Measurements from ENCODE around the gene LRRC34.

The LRRC34 gene, protein sequence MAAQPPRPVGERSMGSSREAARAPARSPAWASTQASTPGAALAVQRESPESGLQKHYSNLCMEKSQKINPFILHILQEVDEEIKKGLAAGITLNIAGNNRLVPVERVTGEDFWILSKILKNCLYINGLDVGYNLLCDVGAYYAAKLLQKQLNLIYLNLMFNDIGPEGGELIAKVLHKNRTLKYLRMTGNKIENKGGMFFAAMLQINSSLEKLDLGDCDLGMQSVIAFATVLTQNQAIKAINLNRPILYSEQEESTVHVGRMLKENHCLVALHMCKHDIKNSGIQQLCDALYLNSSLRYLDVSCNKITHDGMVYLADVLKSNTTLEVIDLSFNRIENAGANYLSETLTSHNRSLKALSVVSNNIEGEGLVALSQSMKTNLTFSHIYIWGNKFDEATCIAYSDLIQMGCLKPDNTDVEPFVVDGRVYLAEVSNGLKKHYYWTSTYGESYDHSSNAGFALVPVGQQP

DNA sequence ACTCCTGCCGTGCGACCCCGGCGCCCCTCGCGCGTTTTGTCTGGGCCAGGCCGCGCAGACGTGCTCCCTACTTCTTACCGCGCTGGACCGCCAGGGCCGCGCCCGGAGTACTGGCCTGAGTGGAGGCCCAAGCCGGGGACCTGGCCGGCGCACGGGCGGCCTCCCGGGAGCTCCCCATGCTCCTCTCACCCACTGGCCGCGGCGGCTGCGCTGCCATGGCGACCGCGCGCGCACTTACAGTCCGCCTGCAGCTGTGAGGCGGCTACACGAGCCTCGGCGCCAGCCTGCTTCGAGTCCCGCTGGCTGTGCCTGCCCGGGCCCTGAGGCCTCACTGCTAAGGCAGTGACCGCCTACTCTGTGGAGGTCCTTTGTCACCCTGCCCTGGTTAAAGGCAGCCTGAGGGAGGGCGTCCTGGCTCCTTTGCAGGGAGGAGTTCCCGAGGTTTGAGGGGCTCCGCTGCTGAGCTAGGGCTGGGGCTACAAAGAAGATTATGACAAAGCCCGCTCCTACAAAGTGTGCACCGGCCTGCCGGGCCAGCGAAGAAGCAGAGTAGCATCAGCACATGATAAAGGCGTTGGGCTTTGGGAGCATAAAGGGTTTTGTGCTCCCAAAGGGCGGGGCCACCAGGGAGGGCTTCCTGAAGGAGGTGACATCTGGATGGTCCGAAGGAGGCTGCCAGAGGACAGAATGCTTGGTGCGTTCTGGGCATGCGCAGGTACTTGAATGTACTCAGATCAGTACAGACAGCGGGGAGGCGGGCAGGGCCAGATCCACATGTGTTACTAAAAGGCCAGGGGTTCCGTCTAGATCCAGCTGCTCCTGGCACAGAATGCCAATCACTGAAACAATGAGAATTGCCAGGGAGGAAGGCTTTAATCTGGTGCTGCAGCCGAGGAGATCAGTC, at the start of gene LRRC34, which contains the start of gene LRRIQ4:
LRRC34 (minus strand) TSS at position 573 of the 904 bp plus-strand sequence; CDS start at position 217, 356 bp downstream.
LRRIQ4 (plus strand) TSS at position 539 of the 904 bp plus-strand sequence. CDS start 9,052 bp downstream, outside the sequence.
- peak within 1 kb of the TSS; percentile 41 to 68 (median 49) for H3K4me3 ChIP-seq
- H3K27ac ChIP-seq, result peak within 1 kb of the TSS in 18 of 21 experiments; percentile 14 to 85 (median 64)

DNA sequence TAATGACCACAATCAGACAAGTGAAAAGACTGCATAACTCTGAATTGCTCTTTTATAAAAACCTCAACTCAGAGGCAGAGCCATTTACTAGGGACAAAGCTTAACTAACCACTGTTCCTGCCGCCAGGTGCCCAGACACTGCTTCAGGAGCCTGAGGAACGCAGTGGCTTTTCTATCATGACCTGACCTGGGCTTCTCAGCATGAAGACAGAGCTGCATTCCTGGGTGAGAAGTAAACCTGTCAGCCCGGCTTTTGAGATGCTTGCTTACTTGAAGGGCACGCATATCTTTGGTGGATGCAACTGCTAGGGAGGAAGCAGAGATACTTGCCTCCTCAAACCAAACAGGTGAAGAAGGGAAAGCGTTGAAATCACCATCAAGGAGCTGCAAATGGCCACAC, 49.2 kb upstream of the LRRC34 start:
- H3K27ac ChIP-seq, result no peak overlapping the region
- no peak overlapping the region for H3K4me3 ChIP-seq

DNA sequence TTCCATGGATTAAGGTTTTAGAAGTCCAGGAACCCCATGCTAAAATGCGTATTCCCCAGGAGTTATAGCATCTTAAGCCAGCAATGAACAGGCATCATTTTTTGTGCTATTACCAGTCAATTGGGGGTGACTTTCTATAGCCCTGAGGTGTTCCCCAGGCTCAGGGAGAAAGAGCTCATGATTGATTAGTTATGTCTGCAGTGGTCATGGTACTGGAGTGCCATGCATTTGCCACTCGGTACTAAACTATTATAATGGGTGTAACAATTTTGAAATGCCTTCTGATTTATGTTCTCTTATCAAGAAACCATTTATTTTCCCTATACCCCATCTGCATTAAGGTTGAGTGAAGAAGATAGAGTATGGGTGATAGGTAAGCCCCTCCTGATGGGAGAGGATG, 45.1 kb upstream of the LRRC34 start:
- no peak overlapping the region for H3K4me3 ChIP-seq
- H3K27ac ChIP-seq, result no peak overlapping the region

DNA sequence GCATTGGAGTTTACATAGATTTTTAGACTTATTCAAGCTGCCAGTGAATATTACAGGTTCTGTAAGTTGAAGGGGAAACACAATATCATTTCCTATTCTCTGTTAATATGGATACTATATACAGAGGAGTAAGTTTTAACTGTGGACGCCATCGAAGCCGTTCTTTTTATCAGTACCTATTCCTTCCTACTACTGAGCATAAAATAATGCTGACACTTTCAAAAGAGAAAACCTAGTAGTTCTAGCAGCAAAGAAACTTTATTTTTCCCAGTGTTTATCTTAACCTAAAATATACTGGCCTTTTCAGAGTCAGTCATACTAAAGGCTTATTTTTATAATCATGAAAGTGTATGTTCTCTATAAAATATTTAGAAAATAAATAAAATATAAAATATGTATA, 42.8 kb upstream of the LRRC34 start:
- Histone ChIP-seq H3K4me3 (no peak overlapping the region), H3K27ac (no peak overlapping the region)

DNA sequence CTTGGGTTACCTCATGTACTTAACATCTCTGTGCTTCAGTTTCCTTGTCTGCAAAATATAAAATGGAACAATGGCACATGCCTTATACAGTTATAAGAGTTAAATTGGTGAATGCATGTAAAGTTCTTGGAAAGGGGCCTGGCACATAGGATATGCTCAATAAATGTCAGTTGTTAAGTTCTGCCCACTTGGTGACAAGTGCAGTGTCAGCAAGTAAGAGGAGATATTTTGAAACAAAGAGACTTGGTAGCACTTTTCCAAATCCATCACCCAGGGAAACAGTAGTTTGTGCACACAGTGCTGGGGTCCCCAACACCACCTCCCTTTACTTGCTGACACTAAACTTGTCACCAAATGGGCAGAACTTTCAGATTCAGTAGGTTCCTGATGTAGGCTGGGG, 37.9 kb upstream of the LRRC34 start:
- no peak overlapping the region for H3K4me3 ChIP-seq
- no peak overlapping the region for H3K27ac ChIP-seq

DNA sequence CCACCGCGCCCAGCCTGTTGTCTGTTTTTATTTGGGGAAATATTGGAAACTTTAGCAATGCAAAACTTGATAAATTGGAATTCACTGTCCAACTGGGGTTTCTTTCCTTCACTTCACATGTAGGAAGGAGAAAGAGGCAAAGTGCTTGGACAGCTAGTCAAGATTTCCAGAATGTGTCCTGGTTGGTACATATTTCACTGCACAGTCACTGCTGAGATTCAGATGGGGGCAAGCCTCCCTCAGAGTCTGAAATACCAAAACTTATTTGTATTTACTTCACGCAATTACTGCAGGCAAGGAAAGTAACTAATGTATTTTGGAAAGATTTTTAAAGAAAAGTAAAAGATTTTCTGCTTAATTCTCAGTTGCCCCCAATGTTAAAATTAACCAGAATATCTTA, 36.0 kb upstream of the LRRC34 start:
- no peak overlapping the region for H3K27ac ChIP-seq
- no peak overlapping the region for H3K4me3 ChIP-seq

DNA sequence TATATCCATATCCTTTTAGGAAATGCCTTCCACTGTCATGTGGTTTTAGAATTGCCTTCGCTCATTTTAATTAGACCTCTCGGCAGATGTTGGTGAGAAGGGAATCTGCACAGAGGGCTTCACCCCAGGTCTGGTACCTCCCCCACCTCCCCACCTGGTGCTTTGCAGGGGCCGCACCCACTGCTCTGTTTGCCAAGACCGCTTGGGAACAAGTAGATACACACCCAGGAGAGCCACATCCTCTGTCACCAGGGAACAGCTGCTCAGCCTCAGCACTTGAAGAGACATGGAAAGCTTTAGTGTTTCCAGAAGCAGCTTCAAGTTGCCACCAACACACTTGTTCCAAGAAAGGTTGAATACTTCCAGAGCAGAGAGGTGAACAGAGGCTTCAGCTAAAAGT, 35.2 kb upstream of the LRRC34 start:
- Histone ChIP-seq H3K4me3 (no peak overlapping the region), H3K27ac (no peak overlapping the region)

DNA sequence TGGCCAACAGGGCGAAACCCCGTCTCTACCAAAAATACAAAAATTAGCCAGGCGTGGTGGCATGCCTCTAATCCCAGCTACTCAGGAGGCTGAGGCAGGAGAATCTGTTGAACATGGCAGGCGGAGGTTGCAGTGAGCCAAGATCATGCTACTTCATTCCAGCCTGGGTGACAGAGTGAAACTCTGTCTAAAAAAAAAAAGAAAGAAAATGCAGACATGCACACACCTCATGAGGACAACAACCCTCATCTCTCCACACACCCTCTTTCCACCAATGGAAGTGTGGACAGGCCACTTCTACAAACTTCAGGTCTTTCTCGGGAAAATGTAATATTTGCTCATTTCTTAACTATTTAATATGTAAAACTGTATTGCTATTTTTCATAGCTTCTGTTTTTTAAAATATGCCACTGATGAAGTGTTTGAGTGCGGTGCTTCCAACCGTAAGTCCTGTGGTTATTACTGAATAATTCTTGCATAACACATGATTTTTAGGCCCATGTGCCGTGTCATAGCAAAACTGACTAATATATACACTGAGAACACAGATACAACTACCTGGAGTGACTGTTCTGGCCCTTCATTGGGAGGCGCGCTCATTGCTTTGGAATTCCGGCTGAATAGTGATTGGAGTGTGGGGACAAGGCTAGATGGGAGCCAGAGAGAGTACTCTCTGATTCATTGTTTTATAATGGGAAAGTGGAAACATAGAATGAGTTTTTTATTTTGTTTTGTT, 33.9 kb upstream of the LRRC34 start:
- H3K27ac ChIP-seq, result no peak overlapping the region
- H3K4me3 ChIP-seq, result no peak overlapping the region

DNA sequence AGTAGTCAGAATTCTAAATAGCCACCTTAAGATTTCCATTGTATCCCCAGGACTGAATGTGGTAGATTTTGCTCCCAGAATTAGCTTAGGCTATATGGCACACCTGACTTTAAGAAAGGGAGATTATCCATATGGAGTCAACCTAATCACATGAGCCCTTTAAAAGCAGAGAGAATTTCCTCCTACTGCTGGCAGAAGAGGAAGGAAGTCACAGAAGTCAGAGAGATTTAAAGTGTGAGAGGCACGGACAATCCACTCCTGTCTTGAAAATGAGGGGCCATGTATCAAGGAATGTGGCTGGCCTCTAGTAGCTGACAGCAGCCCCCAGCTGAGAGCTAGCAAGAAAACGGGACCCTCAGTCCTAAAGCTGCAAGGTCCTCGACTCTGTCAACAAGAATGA, 30.3 kb upstream of the LRRC34 start:
- no peak overlapping the region for H3K27ac ChIP-seq

DNA sequence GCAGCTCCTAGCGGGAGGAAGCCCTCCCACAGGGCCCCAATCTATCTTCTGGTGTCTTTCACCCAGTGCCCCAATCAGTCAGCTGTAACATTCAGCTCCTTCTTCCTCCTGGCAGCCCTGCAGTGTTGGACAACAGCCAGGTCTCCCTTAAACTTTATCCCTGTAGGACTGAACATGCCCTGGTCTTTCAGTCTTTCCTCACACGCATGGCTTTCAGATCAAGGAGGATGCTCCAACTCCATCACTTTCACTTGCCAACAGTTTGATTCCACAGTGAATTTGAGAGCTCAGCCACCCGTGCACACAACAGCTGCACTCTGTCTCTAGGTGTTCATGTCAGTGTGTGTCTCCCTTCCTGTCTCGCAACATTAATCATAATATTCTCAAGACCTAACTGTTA, 28.5 kb upstream of the LRRC34 start:
- Histone ChIP-seq H3K27ac (no peak overlapping the region), H3K4me3 (no peak overlapping the region)

More for the DNA sequence above, 30.3 kb upstream of the LRRC34 start:
- no peak overlapping the region for H3K4me3 ChIP-seq

DNA sequence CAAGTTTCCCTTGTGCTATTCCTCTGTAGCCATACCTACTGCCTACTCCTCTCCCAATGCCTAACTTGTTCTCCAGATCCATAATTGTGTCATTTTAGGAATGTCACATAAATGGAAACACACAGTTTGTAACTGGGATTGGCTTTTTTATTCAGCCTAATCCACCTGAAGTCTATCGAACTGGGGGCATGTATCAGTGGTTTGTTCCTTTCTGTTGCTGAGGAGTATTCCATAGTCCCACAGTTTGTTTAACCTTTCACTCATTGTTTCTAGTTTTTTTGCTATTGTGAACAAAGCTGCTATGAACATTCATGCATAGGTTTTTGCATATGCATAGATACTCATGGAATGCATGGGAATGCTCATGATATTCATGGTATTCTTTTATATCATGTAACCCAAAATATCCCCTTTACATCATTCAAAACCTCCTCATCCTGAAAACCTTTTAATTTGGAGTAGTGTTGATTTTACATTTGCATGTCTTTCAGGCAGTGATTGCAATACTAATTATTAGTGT, 25.9 kb upstream of the LRRC34 start:
- Histone ChIP-seq H3K4me3 (no peak overlapping the region), H3K27ac (no peak overlapping the region)

DNA sequence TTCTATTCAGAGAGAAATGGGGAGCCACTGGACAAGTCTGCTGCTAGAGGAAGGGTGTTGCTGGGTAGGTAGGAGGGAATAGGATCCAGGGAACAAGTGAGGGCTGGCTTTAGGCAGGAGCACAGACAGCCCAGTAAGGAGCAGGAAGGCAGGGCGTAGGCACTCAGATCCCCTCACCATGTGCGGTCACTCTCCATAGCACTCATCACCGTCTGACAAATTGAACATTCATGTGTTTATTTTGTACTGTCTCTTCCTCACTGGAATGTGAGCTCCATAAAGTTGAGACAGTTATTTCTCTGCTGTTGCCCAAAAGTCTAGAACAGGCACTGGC, 24.2 kb upstream of the LRRC34 start:
- Histone ChIP-seq H3K27ac (no peak overlapping the region), H3K4me3 (no peak overlapping the region)

DNA sequence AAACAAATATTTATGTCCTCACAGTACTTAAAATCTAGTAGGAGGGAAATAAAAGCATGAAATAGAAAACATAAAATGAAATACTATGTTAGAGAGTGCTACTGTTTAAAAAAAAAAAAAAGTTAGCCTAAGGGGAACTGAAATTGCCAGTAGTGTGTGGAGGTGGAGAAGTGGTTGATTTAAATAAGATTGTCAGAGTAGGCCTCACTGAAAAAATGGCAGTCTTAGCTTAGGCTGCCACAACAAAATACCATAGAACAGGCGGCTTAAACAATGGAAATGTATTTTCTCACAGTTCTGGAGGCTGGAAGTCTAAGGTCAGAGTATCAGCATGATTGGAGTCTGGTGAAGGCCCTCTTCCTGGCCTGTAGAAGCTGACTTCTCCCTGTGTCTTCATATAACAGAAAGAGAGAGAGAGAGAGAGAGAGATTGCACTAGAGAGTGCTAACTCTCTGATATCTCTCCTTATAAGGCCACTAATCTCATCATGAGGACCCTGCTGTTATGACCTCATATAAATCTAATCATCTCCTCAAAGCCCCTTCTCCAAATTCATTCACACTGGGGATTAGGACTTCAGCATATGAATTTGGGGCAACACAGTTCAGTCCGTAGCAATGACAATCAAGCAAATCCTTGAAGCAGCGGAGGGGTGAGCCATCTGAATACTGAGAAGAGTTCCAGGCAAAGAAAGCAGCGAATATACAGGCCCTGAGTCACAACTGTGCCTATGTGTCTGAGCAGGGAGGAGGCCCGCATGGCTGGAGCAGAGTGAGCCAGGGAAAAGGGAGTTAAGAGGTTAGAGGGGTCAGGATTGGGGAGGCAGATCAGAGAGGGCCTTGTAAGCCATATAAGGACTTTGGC, 23.6 kb upstream of the LRRC34 start:
- Histone ChIP-seq H3K27ac (peak overlapping the region in 1 of 21 experiments; percentile 19), H3K4me3 (no peak overlapping the region)

DNA sequence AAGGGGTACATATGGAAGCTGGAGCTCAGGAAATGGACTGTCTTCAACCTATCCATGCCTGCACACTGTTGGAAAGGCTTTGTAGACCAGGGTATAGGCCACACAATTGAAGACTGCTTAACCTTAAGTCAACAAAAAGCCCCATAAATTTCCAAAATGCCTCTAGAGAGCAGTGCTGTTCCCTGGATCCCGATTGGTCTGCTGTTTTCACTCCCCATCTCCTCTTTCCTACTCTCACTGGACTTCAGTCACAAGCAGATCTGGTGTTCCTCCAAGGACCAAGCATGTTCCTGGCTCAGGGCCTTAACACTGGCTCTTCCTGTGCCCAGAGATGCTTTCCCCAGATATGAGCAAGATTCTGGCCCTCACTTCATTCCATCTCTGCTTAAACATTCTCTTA, 22.8 kb upstream of the LRRC34 start:
- Histone ChIP-seq H3K4me3 (no peak overlapping the region), H3K27ac (no peak overlapping the region)

DNA sequence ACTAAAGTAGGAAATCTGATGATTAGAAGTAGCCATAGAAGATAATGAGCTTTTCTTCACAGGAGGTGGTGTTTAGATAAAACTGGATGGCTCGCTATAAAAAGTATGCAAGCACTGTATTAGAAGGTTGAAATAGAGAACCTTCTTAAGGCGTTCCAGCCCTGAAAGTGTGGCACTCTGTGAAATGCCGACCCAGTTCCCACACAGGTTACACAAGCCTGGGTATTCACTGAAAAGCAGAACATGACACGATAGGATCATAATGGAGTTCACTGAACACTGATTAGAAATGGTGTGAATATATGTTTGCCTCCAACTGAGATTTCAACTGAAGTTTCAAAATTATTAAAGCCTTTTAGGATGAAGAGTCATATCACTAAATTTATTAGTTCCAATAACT, 15.0 kb upstream of the LRRC34 start:
- H3K27ac ChIP-seq, result no peak overlapping the region
- H3K4me3 ChIP-seq, result no peak overlapping the region

DNA sequence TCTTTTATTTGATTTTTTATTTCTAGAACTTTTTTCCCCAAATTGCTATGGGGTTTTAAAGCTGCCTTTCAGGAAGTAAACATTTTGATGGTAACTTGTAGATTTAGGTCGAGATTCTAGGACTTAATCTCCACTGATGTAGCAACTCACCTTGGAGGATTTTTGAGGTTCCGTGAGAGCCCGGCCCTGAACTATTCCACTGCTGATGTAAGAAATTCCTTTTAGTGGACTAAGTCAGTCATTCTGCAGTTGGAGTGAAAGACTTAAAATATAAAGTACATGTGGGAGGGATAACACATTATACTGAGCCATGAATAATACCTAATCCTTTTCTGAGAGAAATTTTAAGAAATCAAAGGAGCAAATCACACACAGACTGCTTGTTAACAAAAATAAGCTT, 12.6 kb upstream of the LRRC34 start:
- H3K4me3 ChIP-seq, result no peak overlapping the region
- H3K27ac ChIP-seq, result no peak overlapping the region

DNA sequence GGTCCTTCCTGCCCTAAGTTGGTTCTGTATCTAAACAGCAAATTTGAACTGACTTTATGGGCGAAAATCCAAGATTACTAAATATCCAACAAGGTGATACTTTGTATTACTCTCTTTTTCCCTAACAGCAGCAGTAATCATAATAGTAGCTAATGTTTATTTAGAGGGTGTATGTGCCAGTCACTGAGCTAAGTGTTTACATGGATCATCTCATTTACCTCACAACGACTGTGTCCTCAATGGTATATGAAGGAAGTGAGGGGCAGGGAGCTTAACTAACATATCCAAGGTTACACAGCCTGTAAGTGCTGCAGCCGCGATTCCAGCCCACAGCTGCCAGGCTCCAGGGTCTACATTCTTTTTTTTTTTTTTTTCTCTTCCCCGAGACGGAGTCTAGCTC, 10.3 kb upstream of the LRRC34 start:
- Histone ChIP-seq H3K27ac (no peak overlapping the region), H3K4me3 (no peak overlapping the region)

DNA sequence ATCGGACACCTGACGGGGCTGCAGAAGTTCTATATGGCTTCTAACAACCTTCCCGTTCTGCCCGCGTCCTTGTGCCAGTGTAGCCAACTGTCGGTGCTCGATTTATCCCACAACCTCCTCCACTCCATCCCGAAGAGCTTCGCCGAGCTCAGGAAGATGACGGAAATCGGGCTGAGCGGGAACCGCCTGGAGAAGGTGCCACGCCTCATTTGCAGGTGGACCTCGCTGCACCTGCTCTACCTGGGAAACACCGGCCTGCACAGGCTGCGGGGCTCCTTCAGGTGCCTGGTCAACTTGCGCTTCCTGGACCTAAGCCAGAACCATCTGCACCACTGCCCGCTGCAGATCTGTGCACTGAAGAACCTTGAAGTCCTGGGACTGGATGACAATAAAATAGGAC, 9.8 kb upstream of the LRRC34 start:
- no peak overlapping the region for H3K4me3 ChIP-seq

DNA sequence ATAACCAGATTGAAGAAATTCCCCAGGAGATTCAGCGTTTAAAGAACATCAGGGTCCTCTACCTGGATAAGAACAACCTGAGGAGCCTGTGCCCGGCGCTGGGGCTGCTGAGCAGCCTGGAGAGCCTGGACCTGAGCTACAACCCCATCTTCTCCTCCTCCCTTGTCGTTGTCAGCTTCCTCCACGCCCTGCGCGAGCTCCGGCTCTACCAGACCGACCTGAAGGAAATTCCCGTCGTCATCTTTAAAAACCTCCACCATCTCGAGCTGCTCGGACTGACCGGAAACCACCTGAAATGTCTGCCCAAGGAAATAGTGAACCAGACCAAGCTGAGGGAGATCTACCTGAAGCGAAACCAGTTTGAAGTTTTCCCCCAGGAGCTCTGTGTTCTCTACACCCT, 9.4 kb upstream of the LRRC34 start:
- no peak overlapping the region for H3K4me3 ChIP-seq
- no peak overlapping the region for H3K27ac ChIP-seq

More for the DNA sequence above, 9.8 kb upstream of the LRRC34 start:
- H3K27ac ChIP-seq, result no peak overlapping the region

All from skin epidermis (tissue), 12 donors.